Gastrocnemius medialis (tissue), 4 donors: Measurements from ENCODE around the gene TCOF1.

ENCODE experiments used
- POLR2A ChIP-seq, 2 donors: fragments of 450-650 bp; IDR thresholded peaks; one replicate each; pipeline ENCODE4 v1.6.1; 2017; ENCODE audit warnings: antibody characterized with exemption in 2 of 2, mild to moderate bottlenecking in 2 of 2, moderate library complexity in 2 of 2
- TF ChIP-seq, protein P1 (sequence below), 5 experiments: fragments of 450-650 bp in 3 of 5; fragments of 200-600 bp in 2 of 5; sonication (generic) in 2 of 5; IDR thresholded peaks in 4 of 5; conservative IDR thresholded peaks in 1 of 5; 1 replicate in 4 of 5; 2 replicates in 1 of 5; pipeline ENCODE4 v1.5.1; 2016 to 2019; ENCODE audit warnings: antibody characterized with exemption in 5 of 5, mild to moderate bottlenecking in 3 of 5, moderate library complexity in 3 of 5

DNA sequence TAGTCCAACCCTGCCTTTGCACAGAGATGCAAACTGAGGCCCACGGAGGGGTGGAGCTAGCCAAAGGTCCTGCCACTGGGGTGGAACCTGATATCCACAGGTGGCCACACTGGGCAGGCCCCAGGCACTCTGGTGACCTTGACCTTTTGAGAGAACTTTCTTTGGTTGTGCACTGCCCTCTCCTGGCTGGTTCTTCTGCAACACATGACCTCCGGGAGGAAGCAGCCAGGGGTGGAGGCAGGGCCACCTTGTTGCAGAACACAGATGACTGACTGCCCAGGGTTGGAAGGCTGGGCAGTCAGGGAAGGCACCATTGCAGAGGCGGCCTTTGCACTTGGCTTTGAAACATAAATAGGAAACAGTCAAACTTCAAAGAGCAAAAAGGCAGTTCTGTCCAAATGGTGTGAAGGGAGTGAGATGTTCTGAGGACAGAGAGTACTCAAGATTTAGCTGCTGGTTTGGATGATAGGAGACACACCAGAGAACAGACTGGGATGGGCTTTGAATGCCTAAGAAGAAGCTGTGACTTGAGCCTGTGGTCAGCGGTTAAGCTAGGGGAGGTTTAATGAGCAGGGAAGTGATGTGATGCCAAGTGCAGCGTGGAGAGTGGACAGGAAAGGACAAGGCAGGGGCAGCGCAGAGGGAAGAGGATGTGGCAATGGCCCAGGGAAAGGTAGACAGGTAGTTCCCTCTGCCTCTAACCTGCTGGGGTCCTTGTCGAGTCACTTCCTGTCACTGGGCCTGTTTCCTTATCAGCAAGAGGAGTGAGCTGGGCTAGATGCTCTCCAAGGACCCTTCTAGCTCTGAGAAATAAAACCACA is 6.8 kb upstream of the TCOF1 start:
- TF ChIP-seq, protein P1, sequence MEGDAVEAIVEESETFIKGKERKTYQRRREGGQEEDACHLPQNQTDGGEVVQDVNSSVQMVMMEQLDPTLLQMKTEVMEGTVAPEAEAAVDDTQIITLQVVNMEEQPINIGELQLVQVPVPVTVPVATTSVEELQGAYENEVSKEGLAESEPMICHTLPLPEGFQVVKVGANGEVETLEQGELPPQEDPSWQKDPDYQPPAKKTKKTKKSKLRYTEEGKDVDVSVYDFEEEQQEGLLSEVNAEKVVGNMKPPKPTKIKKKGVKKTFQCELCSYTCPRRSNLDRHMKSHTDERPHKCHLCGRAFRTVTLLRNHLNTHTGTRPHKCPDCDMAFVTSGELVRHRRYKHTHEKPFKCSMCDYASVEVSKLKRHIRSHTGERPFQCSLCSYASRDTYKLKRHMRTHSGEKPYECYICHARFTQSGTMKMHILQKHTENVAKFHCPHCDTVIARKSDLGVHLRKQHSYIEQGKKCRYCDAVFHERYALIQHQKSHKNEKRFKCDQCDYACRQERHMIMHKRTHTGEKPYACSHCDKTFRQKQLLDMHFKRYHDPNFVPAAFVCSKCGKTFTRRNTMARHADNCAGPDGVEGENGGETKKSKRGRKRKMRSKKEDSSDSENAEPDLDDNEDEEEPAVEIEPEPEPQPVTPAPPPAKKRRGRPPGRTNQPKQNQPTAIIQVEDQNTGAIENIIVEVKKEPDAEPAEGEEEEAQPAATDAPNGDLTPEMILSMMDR (IDR thresholded peaks at IDR 0.05 in 4 of 5, conservative IDR thresholded peaks at IDR 0.05 in 1 of 5): peak; percentile 43 to 68 (median 58)
- TF ChIP-seq POLR2A (IDR thresholded peaks at IDR 0.05): no peak
